VCaP (cell line): ENCODE results near the gene PHTF1.

Experiments
- H3K27ac ChIP-seq: fragments of 450-650 bp; 2 replicates; pipeline ENCODE4 v1.5.1; 2017
- TF ChIP-seq, protein P1 (sequence below): fragments of 450-650 bp; conservative IDR thresholded peaks from 2 replicates; pipeline ENCODE4 v1.5.1; 2017; ENCODE audit warnings: mild to moderate bottlenecking, moderate library complexity

The PHTF1 gene

DNA sequence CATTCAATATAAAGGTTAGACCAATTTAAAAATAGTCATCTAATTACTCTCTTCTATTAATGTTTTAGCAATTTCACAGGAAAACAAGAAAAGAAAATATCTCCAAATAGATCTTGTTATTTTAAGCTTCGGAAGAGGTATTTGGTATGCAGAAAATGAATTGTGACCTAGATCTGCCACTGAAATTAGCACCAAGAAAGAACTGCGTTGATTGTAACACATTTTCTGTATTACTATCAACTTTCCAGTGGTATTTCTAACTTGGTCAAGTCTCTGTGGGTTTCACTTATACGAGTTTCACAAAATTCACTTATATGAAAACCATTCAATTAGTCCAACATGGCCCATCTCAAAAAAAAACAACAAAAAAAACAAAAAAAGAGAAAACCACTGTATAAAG lies 41.2 kb upstream of the PHTF1 start:
- TF ChIP-seq, protein P1, sequence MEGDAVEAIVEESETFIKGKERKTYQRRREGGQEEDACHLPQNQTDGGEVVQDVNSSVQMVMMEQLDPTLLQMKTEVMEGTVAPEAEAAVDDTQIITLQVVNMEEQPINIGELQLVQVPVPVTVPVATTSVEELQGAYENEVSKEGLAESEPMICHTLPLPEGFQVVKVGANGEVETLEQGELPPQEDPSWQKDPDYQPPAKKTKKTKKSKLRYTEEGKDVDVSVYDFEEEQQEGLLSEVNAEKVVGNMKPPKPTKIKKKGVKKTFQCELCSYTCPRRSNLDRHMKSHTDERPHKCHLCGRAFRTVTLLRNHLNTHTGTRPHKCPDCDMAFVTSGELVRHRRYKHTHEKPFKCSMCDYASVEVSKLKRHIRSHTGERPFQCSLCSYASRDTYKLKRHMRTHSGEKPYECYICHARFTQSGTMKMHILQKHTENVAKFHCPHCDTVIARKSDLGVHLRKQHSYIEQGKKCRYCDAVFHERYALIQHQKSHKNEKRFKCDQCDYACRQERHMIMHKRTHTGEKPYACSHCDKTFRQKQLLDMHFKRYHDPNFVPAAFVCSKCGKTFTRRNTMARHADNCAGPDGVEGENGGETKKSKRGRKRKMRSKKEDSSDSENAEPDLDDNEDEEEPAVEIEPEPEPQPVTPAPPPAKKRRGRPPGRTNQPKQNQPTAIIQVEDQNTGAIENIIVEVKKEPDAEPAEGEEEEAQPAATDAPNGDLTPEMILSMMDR, result no peak
- H3K27ac ChIP-seq, result no peak overlapping the region

DNA sequence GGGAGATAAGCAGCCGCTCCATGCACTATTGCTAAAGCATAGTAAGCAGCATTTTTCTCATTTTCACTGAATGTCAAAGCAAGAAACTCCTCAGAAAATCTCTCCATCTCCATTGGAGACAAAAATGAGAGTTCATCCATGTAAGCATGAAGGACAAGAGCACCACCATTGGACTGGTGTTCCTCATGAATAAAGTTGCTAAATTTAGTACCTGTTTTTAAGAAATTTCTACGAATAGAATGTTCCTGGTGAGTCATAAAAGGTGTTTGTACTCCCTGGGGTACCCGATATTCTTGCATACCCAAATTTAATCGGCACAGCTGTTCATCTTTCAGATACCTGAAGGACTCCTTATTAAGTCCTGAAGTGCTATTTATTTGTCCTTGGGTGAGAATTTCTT lies 38.2 kb upstream of the PHTF1 start:
- TF ChIP-seq, protein P1, result no peak
- no peak overlapping the region for H3K27ac ChIP-seq

DNA sequence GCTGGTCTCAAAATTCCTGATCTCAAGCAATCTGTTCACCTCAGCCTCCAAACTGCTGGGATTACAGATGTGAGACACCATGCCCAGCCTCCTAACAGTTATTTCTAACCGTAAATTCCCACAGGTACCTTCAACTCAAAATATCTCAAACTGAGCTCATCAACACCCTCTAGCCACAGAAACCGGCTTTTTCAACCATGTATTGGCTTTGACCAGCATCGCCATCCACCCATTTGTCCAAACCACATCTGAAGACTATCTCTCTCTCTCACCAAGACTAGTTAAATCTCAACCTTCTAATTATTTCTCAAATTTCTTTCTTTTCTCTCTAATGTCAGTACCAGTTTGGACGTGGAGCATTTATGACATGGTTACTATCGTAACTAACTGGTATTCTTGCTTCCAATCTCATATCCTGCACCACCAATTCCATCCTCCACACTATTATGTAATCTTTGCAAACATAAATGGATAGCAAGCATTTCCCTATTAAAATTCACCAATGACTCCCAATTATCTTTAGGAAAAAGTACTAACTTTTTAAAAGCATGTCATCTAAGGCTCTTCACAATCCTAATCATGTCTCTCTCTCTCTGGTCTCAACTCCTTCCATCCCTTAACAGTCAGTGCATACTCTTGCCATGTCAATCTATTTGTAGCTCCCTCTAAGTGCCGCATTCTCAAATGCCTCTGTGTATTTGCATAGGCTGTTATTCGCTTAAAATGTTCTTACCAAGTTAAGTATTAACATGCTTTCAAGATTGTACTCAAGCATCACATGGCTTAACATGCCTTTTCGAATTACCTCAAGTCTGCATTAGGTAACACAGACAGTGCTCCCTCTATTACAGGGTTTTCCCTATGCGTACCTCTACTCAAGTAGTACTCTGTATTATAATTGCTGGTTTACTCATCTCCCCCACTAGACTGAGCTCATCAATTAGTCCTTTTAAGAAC lies 34.9 kb upstream of the PHTF1 start:
- H3K27ac ChIP-seq, result no peak overlapping the region
- TF ChIP-seq, protein P1, result no peak

DNA sequence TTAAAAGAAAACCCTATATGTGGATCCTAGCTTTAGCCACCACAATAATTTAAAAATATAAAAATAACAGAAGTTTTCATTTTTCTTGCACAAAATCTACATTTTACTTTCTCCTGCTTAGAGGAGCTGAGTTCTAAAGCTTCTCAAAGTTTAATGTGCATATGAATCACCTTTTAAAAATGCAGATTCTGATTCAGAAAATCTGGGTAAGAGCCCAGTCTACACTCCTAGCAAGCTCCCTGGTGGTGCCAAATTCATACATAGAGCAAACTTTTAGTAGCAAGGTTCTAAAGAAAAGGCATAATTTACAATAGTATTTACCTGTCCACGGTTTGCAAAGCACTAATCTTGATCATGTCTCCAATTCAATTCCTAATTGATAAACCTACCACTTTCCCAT lies 33.7 kb upstream of the PHTF1 start:
- TF ChIP-seq, protein P1, result no peak
- H3K27ac ChIP-seq, result no peak overlapping the region

DNA sequence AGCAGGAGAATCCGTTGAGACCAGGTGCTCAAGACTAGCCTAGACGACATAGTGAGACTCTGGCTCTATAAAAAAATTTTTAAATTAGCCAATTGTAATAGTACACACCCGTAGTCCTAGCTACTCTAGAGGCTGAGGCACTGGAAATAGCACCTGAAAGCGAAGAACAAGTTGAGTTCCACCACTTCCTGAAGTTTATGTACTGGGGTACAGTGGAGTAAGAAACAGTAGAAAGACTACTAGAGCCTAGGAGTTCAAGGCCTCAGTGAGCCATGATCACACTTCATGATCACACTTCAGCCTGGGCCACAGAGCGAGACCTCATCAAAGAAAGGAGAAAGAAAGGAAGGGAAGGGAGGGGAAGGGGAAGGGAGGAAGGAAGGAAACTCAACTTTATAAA lies 33.2 kb upstream of the PHTF1 start:
- TF ChIP-seq, protein P1, result no peak
- H3K27ac ChIP-seq, result no peak overlapping the region

DNA sequence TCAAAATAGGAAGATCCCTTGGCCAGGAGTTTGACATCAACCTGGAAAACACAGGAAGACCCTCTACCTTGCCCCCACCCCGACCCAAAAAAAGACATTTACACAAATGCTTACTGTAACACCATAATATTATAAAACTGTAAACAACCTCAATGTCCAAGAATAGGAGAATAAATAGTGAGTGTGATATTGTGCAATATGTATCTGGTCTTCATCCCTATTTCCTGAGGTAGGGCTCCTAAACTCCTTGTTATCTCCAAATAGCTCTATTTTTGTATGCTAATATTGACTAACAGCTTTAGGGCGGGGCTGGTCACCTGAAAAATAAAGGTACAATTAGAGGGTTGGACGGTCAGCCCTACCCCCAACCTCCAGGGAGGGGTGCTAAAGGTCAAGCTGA lies 29.5 kb upstream of the PHTF1 start:
- H3K27ac ChIP-seq, result no peak overlapping the region
- TF ChIP-seq, protein P1, result no peak

DNA sequence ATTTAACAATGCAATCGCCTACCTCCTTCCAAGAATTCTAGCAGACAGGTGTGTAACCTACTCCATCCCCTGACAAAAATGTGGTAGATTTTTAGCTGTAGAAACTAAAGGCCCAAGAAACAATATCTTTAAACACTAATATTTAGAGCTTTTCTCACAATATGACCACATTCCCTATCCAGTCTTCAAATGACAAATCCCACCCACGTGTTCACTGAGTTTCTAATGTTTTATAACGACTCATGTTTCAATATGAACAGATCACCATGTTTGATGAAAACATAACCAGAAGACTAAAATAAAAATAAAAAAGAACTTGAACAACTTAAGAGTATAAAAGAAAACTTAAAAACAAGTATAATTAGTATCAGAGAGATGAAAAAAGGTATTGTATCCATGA lies 28.4 kb upstream of the PHTF1 start:
- TF ChIP-seq, protein P1, result no peak

More for the DNA sequence above, 28.4 kb upstream of the PHTF1 start:
- no peak overlapping the region for H3K27ac ChIP-seq
